ENCODE measurements around the gene RAPGEF1.
A peak's percentile ranks its signal among the peaks of the same experiment; 100 is the strongest.

RAPGEF1 gene

GRCh38 chr9:131606896-131607567 lies 132.8 kb downstream of the RAPGEF1 start:
- DNase-seq (ENCODE audit: low read depth in 3 of 3): no peak

GRCh38 chr9:131605770-131606590 lies 133.9 kb downstream of the RAPGEF1 start:
- no peak for DNase-seq (ENCODE audit: low read depth in 3 of 3)

DNA sequence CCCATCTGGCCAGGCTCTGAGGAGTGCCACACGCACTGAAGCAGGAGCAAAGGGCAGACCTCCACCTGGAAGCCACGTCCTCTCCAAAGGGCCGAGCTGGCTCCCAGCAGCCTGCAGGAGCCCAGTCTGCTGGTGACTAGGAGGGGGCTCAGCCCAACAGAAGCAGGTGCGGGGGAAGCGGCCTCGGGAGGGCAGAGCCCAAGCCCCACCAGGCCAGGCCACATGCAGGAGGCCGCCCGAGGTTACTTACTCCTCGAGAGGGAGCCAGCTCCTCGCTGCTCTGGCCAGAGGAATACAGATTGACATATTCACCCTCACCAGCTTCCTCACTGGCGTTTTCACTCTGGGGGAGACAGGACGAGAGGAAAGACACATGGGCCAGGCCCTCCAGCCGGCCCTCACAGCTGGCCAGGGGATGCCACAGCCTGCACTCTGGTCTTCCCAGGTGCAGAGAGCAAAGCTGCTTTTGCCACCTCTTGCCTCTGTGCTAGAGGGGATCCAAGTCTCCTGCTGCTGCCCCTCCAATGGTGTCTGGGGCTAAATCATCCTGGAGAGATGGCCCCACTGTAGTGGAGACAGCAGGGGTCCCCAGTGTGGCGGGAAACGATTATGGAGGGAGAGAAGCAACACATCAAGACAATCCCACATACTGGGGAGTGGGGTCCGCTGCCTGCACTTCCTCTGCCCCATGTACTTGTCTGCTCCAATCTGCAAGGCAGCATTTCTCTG lies 136.0 kb downstream of the RAPGEF1 start:
- no peak for DNase-seq (ENCODE audit: low read depth in 3 of 3)

GRCh38 chr9:131603199-131603598 lies 136.7 kb downstream of the RAPGEF1 start:
- no peak for DNase-seq (ENCODE audit: low read depth in 3 of 3)

DNA sequence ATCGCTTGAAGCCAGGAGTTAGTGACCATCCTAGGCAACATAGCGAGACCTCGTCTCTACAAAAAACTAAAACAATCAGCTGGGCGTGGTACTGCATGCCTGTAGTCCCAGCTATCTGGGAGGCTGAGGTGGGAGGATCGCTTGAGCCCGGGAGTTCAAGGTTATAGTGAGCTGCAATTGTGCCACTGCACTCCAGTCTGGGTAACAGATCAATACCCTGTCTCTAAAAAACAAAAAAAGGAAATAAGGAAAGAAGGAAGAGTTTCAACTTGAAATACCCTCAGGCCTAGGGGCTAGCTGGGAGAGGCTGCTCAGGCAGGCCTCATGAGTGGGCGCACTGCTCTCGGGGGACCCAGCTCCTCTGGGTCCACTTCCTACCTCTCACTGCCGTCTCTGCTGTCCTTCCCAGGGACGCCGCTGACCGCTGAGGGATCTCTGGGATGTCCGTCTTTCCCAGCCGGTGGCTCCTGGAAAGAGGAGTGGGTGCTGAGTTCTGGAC lies 138.1 kb downstream of the RAPGEF1 start:
- DNase-seq (ENCODE audit: low read depth in 3 of 3): no peak

GRCh38 chr9:131598121-131598520 lies 141.8 kb downstream of the RAPGEF1 start:
- no peak for DNase-seq (ENCODE audit: low read depth in 3 of 3)

GRCh38 chr9:131597246-131597645 lies 142.6 kb downstream of the RAPGEF1 start:
- DNase-seq (ENCODE audit: low read depth in 3 of 3): no peak

- no peak for DNase-seq (ENCODE audit: low read depth in 3 of 3)
Observed at GRCh38 chr9:131596430-131596743, 143.5 kb downstream of the RAPGEF1 start.

DNA sequence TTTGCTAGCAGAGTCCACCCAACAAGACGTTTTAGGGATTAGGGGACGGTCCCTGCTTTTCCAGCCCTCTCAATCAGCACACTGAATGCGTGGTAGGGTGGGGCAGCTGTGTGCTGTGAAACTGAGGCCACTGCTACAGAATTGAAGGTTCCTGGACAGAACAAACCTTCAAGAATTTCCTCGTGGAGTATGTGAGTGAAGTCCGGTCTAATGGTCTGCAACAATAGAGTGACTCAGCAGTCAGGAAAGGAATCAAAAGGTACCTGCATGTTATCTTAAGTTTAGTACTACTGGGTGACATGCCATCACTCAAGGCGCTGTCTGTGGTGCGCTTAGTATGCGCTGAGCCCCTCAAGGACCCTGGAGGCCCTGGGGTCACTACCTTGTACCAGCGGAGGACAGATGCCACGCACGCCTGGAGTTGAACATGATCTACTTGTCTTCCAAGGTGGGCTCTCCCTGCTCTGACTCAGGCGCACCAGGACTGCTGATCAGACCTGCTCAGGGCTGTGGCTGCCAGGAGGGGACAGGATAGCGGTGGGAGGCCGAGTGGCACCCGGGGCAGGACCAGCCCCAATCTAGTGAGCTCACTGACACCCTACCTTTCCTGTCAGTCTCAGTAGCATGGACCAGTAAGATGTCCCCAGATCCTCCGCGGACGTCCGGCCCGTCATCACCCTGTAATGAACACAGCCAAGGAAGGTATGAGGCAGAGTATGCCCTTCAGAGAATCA lies 144.0 kb downstream of the RAPGEF1 start:
- no peak for DNase-seq (ENCODE audit: low read depth in 3 of 3)

DNA sequence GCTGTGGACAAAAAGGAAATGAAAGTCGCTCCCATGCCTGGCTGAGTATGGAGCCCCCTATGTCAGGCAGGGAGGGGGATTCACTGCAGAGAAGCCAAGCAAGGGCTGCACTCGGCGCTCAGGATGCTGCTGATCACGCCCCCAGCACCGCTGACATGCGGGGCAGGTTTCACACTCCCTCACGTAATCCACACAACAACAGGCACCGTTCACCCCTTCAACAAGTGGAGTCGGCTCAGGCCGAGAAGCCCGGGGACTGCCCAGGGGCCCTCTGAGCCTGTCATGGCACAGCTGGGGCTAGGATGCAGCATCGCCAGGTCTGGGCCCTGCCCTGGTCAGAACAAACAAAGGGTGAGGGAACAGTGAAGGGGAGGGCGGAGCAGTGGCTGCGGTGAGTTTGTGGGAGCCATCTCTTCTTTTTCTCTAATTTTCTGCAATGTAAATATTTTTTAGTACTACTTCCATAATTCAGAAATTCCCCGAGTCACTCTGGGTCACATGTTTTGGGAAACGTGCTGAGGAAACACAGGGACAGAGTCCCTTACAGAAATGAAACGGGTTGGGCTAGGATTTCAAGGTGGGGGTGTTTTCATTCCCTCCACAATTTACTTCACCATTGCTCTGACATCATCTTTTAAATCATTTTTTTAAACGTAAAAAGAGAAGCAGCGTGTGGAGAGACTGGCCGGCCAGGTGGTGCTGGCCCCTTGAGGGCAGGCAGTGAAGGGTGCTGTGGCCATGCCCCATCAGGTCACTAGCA lies 144.8 kb downstream of the RAPGEF1 start:
- DNase-seq (ENCODE audit: low read depth in 3 of 3): no peak

DNA sequence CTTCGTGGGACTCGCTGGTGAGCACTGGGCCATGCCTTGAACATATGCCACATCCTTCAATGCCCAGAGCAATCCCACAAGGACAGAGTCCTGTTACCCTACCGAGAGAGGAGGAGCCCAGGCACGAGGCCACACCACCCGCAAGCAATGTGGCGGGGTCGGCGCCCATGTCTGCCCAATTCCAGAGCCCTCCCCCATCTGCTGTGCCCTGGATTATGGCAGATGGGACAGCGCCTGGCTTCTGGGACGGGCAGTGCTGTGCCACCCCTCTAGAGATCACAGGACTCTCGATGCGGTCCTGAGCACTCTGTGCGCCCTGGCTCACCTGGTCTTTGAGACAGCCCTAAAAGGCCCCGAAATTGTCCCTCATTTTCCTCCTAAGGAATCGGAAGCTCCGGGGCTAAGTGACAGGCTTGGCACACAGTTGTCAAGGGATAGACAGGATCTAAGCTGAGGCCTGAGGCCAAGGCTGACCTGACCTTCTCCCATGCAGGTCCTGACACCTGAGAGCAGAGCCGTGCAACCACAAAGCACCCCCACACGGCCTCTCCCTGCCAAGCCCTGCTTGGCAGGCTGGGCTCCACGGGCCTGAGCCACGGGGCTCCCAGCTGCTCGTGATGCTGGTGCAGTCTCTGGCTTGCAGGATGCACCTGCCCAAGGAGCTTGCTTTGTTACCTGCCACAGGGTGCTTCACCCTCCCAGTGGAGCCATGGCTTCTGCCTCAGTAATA lies 145.8 kb downstream of the RAPGEF1 start:
- DNase-seq (ENCODE audit: low read depth in 3 of 3): no peak

DNA sequence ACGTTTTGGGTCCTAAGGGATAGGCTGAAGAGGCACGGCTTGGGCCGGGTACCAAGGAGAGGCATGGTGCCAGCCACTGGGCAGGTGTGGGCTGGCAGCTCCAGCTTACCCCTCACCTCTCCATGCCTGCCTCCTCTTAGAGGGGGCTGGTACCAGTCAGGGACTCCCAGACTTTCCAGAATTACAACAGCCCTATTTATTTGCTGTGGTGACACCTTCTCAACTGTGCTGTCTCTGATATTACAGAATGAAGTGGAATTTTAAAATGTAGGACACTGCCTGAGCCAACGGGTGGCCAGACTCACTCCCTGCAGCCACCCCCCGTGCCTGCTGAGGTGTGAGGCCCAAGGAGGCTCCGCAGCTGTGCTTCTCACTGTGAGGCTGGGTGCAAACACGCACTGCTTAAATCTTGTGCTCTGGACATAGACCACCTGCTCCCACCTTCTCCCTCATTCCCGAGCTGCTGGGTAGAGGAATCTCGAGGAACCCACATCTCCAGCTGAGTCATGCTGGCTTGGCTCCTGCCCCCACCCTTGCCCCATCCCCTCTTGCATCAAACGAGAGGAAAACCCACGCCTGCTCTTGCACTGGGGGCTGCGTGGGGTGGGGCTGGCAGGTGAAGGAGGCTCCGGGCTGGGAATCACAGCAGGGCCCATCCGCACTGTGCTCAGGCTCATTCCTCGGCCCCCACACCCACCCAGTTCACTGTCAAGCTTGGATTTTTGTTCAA lies 146.6 kb downstream of the RAPGEF1 start:
- DNase-seq (ENCODE audit: low read depth in 3 of 3): no peak

DNA sequence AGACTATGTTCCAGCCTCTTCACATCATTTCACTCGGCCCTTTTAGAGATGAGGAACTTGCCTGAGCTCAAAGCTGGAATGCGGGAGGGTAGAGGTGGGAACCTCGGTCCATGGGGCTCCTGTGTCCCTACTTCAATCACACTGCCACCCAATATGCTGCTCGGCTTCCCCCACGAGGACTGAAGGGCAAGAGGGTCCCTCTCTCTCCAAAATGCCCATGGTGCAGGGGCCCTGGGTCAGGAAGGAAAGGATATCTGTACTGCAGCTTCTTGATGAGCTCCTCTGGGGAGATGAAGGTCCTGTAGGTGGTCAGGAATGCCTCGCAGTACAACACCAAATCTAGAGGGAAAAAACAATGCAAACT lies 148.0 kb downstream of the RAPGEF1 start:
- no peak for DNase-seq (ENCODE audit: low read depth in 3 of 3)

- DNase-seq (ENCODE audit: low read depth in 3 of 3): peak; percentile 56 to 76 (median 69)
Observed at GRCh38 chr9:131590907-131591844, 148.7 kb downstream of the RAPGEF1 start.

DNA sequence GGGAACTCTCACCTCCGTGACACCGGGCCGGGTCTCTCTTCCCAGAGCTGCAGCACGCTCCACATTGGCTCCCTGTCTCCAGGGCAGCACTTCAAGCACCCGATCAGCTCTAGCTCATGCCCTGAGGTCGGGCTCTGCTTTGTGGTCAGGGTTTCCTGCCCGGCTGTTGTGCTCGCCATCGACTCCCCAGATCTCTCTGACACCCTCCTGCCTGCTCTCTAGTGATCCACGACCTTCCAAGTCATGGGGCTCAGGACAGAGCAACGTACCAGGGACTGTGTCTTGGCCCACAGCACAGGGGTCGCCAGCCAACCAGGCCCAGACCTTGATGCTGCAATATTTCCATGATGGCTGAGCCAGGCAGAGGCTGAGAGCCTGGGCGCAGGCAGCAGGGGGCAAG lies 149.4 kb downstream of the RAPGEF1 start:
- no peak for DNase-seq (ENCODE audit: low read depth in 3 of 3)

- no peak for DNase-seq (ENCODE audit: low read depth in 3 of 3)
Observed at GRCh38 chr9:131589993-131590392, 149.9 kb downstream of the RAPGEF1 start.

DNA sequence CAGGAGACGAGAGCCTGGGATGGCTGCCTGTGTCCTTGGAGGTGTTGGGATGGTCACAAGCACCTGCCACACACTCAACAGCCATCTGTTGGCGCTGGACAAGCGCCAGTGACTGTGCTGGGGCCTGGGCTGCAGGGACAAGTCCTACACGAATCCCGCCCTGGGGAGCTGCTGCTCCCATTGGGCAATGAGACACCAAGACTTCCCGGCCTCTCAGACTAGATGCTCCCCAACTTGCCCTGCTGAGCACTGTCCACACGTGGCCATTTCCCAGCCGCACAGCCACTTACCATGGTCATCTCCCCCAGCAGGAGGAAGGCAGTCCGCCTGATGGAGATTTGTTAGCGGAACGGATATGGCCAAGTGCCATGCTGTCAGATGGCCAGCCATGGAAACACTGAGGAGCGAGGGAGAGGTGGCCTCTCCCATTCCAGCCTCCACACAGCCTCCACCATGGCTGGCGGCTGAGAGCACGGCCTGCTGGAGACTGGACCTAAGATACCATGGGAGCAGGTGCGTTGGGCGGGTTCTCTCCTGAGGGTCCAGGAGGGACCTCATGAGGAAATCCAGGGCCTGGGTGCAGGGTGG lies 150.7 kb downstream of the RAPGEF1 start:
- no peak for DNase-seq (ENCODE audit: low read depth in 3 of 3)

GRCh38 chr9:131588396-131588795 lies 151.5 kb downstream of the RAPGEF1 start:
- DNase-seq (ENCODE audit: low read depth in 3 of 3): no peak

All from stimulated activated CD4-positive, alpha-beta T cell treated with anti-CD3 and anti-CD28 coated beads, TNF-alpha, amount 100 ng/mL, for 24 hours (primary cell).